Activated CD8-positive, alpha-beta memory T cell treated with anti-CD3 and anti-CD28 coated beads for 48 hours (primary cell): ENCODE results near the gene CLRN3.

Experiments
- DNase-seq, 3 experiments: peaks; one replicate each; pipeline ENCODE4 v3.0.0-alpha.2; 2020; ENCODE audit warnings: low read depth in 2 of 3, low spot score in 2 of 3

CLRN3 gene

GRCh38 chr10:127849224-127849623 lies 43.5 kb downstream of the CLRN3 start:
- no peak for DNase-seq

GRCh38 chr10:127848226-127848625 lies 44.5 kb downstream of the CLRN3 start:
- DNase-seq = no peak

GRCh38 chr10:127845756-127846155 lies 47.0 kb downstream of the CLRN3 start:
- DNase-seq = no peak

GRCh38 chr10:127840884-127841283 lies 51.9 kb downstream of the CLRN3 start:
- no peak for DNase-seq

GRCh38 chr10:127836966-127837365 lies 55.8 kb downstream of the CLRN3 start:
- no peak for DNase-seq

GRCh38 chr10:127836176-127836575 lies 56.6 kb downstream of the CLRN3 start:
- no peak for DNase-seq

- no peak for DNase-seq
Observed at GRCh38 chr10:127834791-127835190, 58.0 kb downstream of the CLRN3 start.

- DNase-seq = no peak
Observed at GRCh38 chr10:127834221-127834620, 58.5 kb downstream of the CLRN3 start.

GRCh38 chr10:127833804-127834203 lies 58.9 kb downstream of the CLRN3 start:
- DNase-seq = no peak

GRCh38 chr10:127832501-127832900 lies 60.2 kb downstream of the CLRN3 start:
- no peak for DNase-seq

GRCh38 chr10:127830414-127830813 lies 62.3 kb downstream of the CLRN3 start:
- no peak for DNase-seq
